Muscle of leg (tissue), 11 donors: Measurements from ENCODE around the gene SELENBP1. TPM values are rescaled to one million over a fixed set of nuclear protein-coding genes. Genes with fewer than 3 reads are reported as not detected.
A peak's percentile ranks its signal among the peaks of the same experiment; 100 is the strongest.
"Not testable (repeated sequence)": the region's sequence is repeated elsewhere in the genome, so short reads cannot be mapped to it uniquely, and the experiment has no call there.

Experiments
- DNase-seq: peaks from one replicate; pipeline ENCODE4 v3.0.0; 2013
- H3K27ac ChIP-seq: one replicate; pipeline ENCODE4 v1.5.1; 2013; ENCODE audit warnings: mild to moderate bottlenecking, low read length, control low read depth
- H3K27me3 ChIP-seq: one replicate; pipeline ENCODE4 v1.6.1; 2013; ENCODE audit warnings: low read length; ENCODE audit not compliant: control insufficient read depth, insufficient read depth
- H3K36me3 ChIP-seq: one replicate; pipeline ENCODE4 v1.6.1; 2013; ENCODE audit warnings: low read length; ENCODE audit not compliant: control insufficient read depth, insufficient read depth
- H3K4me1 ChIP-seq: one replicate; pipeline ENCODE4 v1.6.1; 2013; ENCODE audit warnings: low read length; ENCODE audit not compliant: control insufficient read depth, insufficient read depth
- H3K4me3 ChIP-seq: one replicate; pipeline ENCODE4 v1.5.1; 2013; ENCODE audit warnings: low read length, control low read depth
- H3K9me3 ChIP-seq: replicated peaks from 2 replicates; pipeline ENCODE4 v1.6.1; 2013; ENCODE audit warnings: low read depth, low read length; ENCODE audit not compliant: control insufficient read depth
- WGBS: methylation state at CpG from one replicate; pipeline ENCODE4 v1.1.5; 2013; ENCODE audit warnings: missing lambda C conversion rate; ENCODE audit not compliant: insufficient coverage; 5-methylcytosine and 5-hydroxymethylcytosine counted together
- polyA plus RNA-seq, 8 donors: library from polyadenylated mRNA; unstranded; fragments of 120-200 nt; gene quantifications; one replicate each; pipeline versions ENCODE4 v1.2.1 to v1.2.3, GENCODE V29; 2013; ENCODE audit warnings: inconsistent platforms in 1 of 8, low replicate concordance in 1 of 8; ENCODE audit not compliant: insufficient read length in 8 of 8, insufficient read depth in 1 of 8
- total RNA-seq: library from RNA; stranded (reverse); fragments of 120-200 nt; gene quantifications from one replicate; pipeline ENCODE4 v1.2.4, GENCODE V29; 2013

Gene SELENBP1
- total and polyA plus RNA-seq, 9 donors, result 28.2 to 50.1 (median 36.5) TPM

DNA sequence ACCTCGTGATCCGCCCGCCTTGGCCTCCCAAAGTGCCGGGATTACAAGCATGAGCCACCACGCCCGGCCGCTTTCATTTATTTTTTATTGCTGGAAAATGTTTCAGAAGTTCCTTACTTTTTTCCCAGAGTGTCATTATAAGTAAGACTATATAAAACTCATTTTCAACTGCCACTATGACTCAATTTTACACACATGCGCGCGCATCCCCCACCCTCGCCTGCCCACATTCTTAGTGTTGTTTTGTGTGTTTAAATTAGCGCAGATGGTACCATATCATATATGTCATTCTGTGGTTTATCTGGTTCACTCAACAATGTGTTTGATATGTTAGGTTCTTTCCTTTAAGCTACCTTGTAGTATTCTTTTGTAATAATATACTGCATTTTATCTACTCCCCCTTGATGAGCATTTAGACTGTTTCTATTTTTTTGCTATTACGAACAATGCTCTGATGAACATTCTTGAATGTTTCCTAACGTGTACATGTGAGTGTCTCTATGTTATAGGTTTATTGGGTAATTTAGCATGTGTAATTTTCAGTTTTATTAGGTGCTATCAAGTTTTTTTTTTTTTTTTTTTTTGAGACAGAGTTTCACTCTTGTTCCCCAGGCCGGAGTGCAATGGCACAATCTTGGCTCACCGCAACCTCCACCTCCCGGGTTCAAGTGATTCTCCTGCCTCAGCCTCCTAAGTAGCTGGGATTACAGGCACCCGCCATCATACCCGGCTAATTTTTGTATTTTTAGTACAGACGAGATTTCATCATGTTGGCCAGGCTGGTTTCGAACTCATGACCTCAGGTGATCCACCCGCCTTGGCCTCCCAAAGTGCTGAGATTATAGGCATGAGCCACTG is 17.9 kb upstream of the SELENBP1 start:
- H3K27ac ChIP-seq, H3K4me1 ChIP-seq, H3K9me3 ChIP-seq, H3K4me3 ChIP-seq, H3K36me3 ChIP-seq, DNase-seq, H3K27me3 ChIP-seq: not testable (repeated sequence)
- 93% methylated on average over 5 of the region's 22 CpGs for WGBS

DNA sequence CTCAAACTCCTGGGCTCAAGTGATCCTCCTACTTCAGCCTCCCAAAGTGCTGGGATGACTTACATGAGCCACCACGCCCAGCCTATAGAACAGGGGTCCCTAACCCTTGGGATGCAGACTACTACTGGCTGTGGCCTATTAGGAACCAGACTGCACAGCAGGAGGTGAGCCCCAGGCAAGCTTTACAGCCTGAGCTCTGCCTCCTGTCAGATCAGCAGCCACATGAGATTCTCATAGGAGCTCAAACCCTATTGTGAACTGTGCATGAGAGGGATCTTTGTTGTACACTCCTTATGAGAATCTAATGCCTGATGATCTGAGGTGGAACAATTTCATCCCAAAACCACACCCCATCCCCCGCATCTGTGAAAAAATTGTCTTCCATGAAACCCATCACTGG is 13.5 kb upstream of the SELENBP1 start:
- 60% methylated on average over 1 of the region's 2 CpGs for WGBS
- Histone ChIP-seq H3K27me3 (peaks cover 3% of the 10 kb centered on the region), H3K9me3 (no peaks in the 10 kb centered on the region), H3K4me3 (no peak overlapping the region), H3K4me1 (no peaks in the 10 kb centered on the region), H3K36me3 (no peaks in the 10 kb centered on the region), H3K27ac (no peak overlapping the region)
- DNase-seq, result no peak

DNA sequence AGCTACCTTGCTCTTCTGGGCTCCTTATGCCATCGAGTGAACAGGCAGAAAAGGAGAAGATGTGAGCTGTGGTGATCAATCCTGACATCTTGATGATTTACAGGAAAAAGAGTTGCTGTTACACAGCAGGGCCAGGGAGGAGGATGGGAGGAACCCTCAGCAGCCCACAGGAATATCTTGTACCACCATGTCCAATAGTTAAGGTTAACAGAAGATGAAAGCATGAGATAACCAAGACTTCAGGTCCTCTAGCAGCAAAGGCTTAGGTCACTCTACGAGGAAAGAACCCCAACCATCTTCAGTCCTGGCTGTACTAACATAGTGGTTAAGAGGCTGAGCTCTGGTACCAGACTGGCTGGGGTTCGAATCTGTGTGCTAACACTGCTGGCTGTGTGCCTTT is 12.1 kb upstream of the SELENBP1 start:
- DNase-seq, result no peak
- no peak overlapping the region for H3K27ac ChIP-seq
- H3K36me3 ChIP-seq, result no peaks in the 10 kb centered on the region
- H3K27me3 ChIP-seq, result peaks cover 3% of the 10 kb centered on the region
- H3K4me3 ChIP-seq, result no peak overlapping the region
- no peaks in the 10 kb centered on the region for H3K4me1 ChIP-seq
- no peaks in the 10 kb centered on the region for H3K9me3 ChIP-seq
- 64% methylated on average over 3 of the region's 3 CpGs for WGBS

DNA sequence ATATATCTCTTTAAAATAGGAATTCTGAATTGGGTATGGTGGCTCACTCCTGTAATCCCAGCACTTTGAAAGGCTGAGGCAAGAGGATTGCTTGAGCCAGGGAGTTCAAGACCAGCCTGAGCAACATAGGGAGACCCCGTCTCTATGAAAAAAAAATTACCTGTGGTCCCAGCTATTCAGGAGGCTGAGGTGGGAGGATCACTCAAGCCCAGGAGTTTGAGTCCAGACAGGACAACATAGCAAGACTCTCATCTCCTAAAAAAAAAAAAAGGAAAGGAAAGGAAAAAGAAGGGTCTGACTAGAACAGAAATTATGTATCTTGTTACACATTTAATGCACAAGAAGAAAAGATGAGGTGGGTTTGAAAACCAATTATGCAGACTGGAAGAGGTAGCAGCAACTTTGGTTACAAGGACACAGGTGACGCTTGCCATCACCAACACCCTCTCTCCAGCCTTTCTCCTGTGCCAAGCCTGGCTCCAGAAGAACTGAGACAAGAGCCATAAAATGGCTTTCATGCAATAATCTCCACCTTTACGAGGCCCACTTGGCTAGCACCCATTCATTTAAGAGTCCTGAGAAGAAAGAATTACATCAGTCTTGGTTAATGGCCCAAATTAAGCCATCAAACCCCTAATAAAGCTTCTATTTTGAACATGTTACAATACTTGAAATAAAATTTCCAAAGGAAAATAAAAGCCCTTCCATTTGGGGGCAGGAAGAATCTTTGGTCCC is 4.8 kb upstream of the SELENBP1 start:
- no peaks in the 10 kb centered on the region for H3K36me3 ChIP-seq
- H3K4me1 ChIP-seq, result peaks cover 9% of the 10 kb centered on the region
- no peak overlapping the region for H3K27ac ChIP-seq
- no peak overlapping the region for H3K4me3 ChIP-seq
- no peak for DNase-seq
- no peaks in the 10 kb centered on the region for H3K27me3 ChIP-seq
- no peaks in the 10 kb centered on the region for H3K9me3 ChIP-seq
- no CpG with 5 or more reads among the region's 3 CpGs for WGBS

DNA sequence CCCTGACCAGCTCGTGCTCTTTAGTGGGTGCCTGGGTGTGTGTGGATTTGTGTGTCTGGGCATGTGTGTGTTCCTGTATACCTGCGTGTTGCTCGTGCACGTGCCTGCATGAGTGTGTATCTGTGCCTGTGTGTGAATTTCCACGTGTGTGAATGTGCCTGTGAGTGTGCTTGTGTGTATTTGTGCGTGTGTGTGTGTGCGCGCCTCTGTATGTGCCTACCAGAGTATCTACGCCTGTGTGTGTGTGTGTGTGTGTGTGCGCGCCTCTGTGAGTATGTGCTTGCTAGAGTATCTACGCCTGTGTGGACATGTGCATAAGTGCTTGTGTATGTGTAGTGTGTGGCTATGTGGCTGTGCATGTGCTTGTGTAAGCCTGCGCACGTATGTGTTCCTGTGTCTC is 691 bp upstream of the SELENBP1 start:
- Histone ChIP-seq H3K4me1 (peaks cover 42% of the 10 kb centered on the region), H3K36me3 (peaks cover 7% of the 10 kb centered on the region), H3K9me3 (no peaks in the 10 kb centered on the region), H3K27ac (no peak overlapping the region), H3K4me3 (no peak overlapping the region), H3K27me3 (no peaks in the 10 kb centered on the region)
- DNase-seq, result no peak
- 87% methylated on average over 12 of the region's 14 CpGs for WGBS

DNA sequence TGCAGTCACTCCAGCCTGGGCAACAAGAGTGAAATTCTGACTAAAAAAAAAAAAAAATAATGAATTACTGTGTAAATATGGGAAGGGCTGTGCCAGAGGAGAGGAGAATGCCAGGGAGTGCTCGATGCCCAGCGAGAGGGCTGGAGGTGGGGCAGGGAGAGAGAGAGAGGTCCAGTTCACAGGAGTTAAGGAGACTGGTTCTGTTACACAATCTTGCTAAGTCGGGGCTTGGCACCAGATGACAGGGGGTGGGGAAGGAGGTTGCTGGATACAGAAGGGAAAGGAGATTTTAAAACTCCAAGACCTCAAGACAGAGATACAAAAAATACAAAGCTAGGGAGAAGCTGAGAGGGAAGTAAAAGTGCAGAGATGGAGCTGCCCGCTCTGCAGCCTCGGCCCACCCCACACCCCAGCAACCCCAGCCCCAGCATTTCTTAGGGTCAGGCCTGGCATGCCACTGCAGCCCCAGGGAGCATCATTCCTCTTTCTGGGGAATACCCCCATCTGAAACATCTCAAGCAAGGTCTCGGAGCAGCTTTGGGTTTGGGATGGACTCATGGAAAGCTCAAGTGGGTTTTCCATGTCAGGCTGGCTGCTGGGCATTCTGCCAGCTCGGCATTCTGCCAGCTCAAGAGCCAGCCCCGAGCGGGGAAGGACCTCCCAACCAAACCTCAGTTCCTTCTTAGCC is 991 bp downstream of the SELENBP1 start:
- H3K4me1 ChIP-seq, result peaks cover 45% of the 10 kb centered on the region
- H3K27ac ChIP-seq, result peak overlapping the region; percentile 64
- H3K4me3 ChIP-seq, result peak overlapping the region; percentile 43
- peak; percentile 69 for DNase-seq
- H3K36me3 ChIP-seq, result peaks cover 15% of the 10 kb centered on the region
- WGBS, result 50% methylated on average over 3 of the region's 9 CpGs
- H3K27me3 ChIP-seq, result no peaks in the 10 kb centered on the region
- H3K9me3 ChIP-seq, result no peaks in the 10 kb centered on the region

DNA sequence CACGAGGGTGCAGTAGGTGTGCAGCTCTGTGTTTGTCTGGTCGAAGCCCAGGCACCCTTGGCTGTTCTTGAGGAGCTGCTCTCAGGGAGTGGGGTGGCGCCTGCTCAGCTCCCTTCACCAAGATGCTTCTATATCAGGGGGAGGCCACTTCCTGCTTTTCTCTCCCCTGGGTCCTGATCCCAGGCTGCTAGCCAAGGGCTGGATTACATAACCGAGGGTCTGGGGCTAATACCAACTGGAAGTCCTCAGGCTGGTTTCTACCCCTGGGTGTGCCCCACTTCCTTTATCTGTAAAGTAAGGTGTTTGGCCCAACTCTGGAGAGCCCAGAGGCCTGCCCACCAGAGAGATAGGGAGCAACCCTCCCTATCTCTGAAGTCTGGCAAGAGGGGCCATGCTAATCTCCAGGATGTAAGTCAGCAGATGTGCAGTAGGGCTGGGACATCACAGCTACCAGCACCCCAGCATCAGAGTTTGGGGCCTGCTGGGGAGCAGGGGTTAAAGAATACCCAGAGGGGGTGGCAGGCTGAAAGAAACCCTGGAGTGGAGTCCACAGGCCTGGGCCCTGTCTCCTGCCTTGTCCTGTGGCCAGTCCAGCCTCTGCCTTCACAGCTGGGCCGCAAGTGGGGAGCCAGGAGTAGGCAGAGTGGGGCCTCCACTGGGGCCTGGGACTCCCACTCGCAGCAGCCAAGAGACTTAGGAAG is 2.1 kb downstream of the SELENBP1 start:
- peak; percentile 59 for DNase-seq
- H3K36me3 ChIP-seq, result peaks cover 23% of the 10 kb centered on the region
- no peaks in the 10 kb centered on the region for H3K27me3 ChIP-seq
- H3K9me3 ChIP-seq, result no peaks in the 10 kb centered on the region
- H3K4me3 ChIP-seq, result no peak overlapping the region
- H3K4me1 ChIP-seq, result peaks cover 45% of the 10 kb centered on the region
- H3K27ac ChIP-seq, result no peak overlapping the region
- 36% methylated on average over 5 of the region's 6 CpGs for WGBS

DNA sequence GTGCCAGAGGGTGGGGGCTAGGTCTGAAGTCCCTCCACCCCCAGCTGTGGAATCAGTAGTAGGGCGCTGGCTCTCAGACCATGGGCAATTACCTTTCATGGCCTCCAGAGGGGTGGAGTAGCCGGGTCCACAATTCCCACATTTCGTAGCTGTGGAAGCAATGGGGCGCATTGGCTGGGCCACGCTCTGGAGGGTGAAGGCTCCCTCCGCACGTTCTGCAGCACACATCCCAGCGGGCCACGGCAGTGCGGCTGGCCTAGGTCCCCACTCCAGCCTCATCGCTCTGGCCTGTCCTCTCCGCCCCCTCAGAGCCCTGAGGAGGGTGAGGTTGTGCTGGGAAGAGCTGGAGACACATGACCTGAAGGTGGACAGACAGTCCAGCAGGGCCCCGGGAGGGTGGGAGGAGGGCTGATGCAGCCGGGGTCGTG is 2.9 kb downstream of the SELENBP1 start:
- H3K4me3 ChIP-seq, result no peak overlapping the region
- peaks cover 45% of the 10 kb centered on the region for H3K4me1 ChIP-seq
- H3K27ac ChIP-seq, result no peak overlapping the region
- DNase-seq, result no peak
- no peaks in the 10 kb centered on the region for H3K9me3 ChIP-seq
- H3K27me3 ChIP-seq, result no peaks in the 10 kb centered on the region
- peaks cover 30% of the 10 kb centered on the region for H3K36me3 ChIP-seq
- 90% methylated on average over 8 of the region's 15 CpGs for WGBS

DNA sequence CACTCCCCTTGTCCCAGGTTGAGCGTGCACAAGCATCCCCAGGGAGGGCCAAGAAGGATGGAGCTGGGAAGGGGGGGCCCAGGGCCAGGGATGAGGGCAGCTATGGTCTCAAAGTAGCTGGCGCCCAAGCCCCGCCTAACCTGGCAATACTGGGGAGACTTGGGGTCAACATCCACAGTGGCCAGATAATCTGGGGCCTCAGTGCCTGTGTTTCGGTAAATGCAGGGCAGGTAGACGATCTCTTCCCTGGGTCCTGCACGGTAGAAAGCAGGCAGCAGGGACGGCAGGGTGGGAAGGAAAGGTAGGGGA is 3.2 kb downstream of the SELENBP1 start:
- DNase-seq, result no peak
- no peaks in the 10 kb centered on the region for H3K9me3 ChIP-seq
- no peak overlapping the region for H3K27ac ChIP-seq
- peaks cover 34% of the 10 kb centered on the region for H3K36me3 ChIP-seq
- no peaks in the 10 kb centered on the region for H3K27me3 ChIP-seq
- WGBS, result 83% methylated on average over 6 of the region's 7 CpGs
- no peak overlapping the region for H3K4me3 ChIP-seq
- H3K4me1 ChIP-seq, result peaks cover 45% of the 10 kb centered on the region
